ENCODE data around the gene GPN3.
"Not testable (repeated sequence)": the region's sequence is repeated elsewhere in the genome, so short reads cannot be mapped to it uniquely, and the experiment has no call there.

GPN3 gene

DNA sequence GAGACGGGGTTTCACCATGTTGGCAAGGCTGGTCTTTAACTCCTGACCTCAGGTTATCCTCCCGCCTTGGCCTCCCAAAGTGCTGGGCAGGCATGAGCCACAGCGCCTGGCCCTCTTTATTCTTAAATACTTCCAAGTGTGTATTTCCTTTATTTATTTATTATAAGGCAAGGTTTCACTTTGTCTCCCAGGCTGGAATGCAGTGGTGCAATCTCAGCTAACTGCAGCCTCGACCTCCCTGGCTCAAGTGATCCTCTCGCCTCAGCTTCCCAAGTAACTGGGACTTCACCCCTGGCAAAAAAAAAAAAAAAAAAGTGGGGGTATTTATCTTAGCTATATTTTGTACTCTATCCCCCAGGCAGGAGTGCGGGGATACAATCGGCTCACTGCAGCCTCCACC is 7.4 kb upstream of the GPN3 start:
- H3K27ac ChIP-seq, result no peak overlapping the region
- H3K36me3 ChIP-seq, result peaks cover 2% of the 10 kb centered on the region
- no peaks in the 10 kb centered on the region for H3K9me3 ChIP-seq
- H3K4me1 ChIP-seq (ENCODE audit: control insufficient read depth in 1 of 2, insufficient read depth in 1 of 2, low read depth in 1 of 2, low read length in 1 of 2), result no peaks in the 10 kb centered on the region
- no peaks in the 10 kb centered on the region for H3K27me3 ChIP-seq
- TF ChIP-seq, protein P1, sequence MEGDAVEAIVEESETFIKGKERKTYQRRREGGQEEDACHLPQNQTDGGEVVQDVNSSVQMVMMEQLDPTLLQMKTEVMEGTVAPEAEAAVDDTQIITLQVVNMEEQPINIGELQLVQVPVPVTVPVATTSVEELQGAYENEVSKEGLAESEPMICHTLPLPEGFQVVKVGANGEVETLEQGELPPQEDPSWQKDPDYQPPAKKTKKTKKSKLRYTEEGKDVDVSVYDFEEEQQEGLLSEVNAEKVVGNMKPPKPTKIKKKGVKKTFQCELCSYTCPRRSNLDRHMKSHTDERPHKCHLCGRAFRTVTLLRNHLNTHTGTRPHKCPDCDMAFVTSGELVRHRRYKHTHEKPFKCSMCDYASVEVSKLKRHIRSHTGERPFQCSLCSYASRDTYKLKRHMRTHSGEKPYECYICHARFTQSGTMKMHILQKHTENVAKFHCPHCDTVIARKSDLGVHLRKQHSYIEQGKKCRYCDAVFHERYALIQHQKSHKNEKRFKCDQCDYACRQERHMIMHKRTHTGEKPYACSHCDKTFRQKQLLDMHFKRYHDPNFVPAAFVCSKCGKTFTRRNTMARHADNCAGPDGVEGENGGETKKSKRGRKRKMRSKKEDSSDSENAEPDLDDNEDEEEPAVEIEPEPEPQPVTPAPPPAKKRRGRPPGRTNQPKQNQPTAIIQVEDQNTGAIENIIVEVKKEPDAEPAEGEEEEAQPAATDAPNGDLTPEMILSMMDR (IDR thresholded peaks at IDR 0.05), result no peak
- H3K4me3 ChIP-seq (ENCODE audit: low read depth in 1 of 2, low read length in 1 of 2), result no peak overlapping the region

- peaks cover 25 to 37% of the 10 kb centered on the region in 2 experiments for H3K4me1 ChIP-seq (ENCODE audit: control insufficient read depth in 1 of 2, insufficient read depth in 1 of 2, low read depth in 1 of 2, low read length in 1 of 2)
- no peaks in the 10 kb centered on the region for H3K9me3 ChIP-seq
- peaks cover 10% of the 10 kb centered on the region for H3K36me3 ChIP-seq
- no peaks in the 10 kb centered on the region for H3K27me3 ChIP-seq
- H3K4me3 ChIP-seq (ENCODE audit: low read depth in 1 of 2, low read length in 1 of 2), result peak overlapping the region; percentile 87 to 97
- peak overlapping the region; percentile 88 for H3K27ac ChIP-seq
- TF ChIP-seq, protein P1 (IDR thresholded peaks at IDR 0.05), result no peak
These were observed 227 bp downstream of the GPN3 start for GRCh38 chr12:110467847-110468213.

- H3K4me3 ChIP-seq (ENCODE audit: low read depth in 1 of 2, low read length in 1 of 2), result peak overlapping the region; percentile 87 to 97
- H3K27me3 ChIP-seq, result no peaks in the 10 kb centered on the region
- peak overlapping the region; percentile 88 for H3K27ac ChIP-seq
- TF ChIP-seq, protein P1 (IDR thresholded peaks at IDR 0.05), result no peak
- H3K4me1 ChIP-seq (ENCODE audit: control insufficient read depth in 1 of 2, insufficient read depth in 1 of 2, low read depth in 1 of 2, low read length in 1 of 2), result peaks cover 25 to 37% of the 10 kb centered on the region in 2 experiments
- no peaks in the 10 kb centered on the region for H3K9me3 ChIP-seq
- H3K36me3 ChIP-seq, result peaks cover 10% of the 10 kb centered on the region
These were observed 1.3 kb downstream of the GPN3 start for GRCh38 chr12:110466791-110467190.

- not testable (repeated sequence) for H3K27me3 ChIP-seq; H3K9me3 ChIP-seq; H3K4me3 ChIP-seq (ENCODE audit: low read depth in 1 of 2, low read length in 1 of 2)
- H3K27ac ChIP-seq, result peak overlapping the region; percentile 88
- H3K4me1 ChIP-seq (ENCODE audit: control insufficient read depth in 1 of 2, insufficient read depth in 1 of 2, low read depth in 1 of 2, low read length in 1 of 2), result peaks cover 25 to 37% of the 10 kb centered on the region in 2 experiments
- H3K36me3 ChIP-seq, result peaks cover 10% of the 10 kb centered on the region
These were observed 2.3 kb downstream of the GPN3 start for GRCh38 chr12:110465765-110466164.

DNA sequence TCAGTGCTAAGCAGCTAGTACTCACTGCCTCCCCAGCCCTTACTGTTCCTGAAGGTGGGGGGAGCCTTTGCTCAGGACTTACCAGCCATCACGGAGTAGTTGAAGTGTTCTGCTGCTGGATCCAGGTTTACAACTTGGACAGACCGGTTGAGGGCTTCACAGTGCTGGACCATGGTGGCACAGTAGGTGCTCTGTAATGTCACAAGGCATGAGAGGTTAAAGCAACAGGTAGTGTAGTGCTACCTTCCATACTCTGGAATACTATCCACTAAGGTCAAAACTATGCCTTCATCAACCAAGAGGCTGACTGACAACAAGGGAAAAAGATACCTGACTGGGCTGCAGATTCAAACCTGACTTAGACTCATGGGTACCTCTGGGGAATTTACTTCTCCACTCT is 3.0 kb downstream of the GPN3 start:
- TF ChIP-seq, protein P1 (IDR thresholded peaks at IDR 0.05), result no peak
- H3K4me1 ChIP-seq (ENCODE audit: control insufficient read depth in 1 of 2, insufficient read depth in 1 of 2, low read depth in 1 of 2, low read length in 1 of 2), result peaks cover 25 to 37% of the 10 kb centered on the region in 2 experiments
- no peaks in the 10 kb centered on the region for H3K9me3 ChIP-seq
- peaks cover 10% of the 10 kb centered on the region for H3K36me3 ChIP-seq
- H3K27me3 ChIP-seq, result no peaks in the 10 kb centered on the region
- H3K27ac ChIP-seq, result no peak overlapping the region
- H3K4me3 ChIP-seq (ENCODE audit: low read depth in 1 of 2, low read length in 1 of 2), result no peak overlapping the region

DNA sequence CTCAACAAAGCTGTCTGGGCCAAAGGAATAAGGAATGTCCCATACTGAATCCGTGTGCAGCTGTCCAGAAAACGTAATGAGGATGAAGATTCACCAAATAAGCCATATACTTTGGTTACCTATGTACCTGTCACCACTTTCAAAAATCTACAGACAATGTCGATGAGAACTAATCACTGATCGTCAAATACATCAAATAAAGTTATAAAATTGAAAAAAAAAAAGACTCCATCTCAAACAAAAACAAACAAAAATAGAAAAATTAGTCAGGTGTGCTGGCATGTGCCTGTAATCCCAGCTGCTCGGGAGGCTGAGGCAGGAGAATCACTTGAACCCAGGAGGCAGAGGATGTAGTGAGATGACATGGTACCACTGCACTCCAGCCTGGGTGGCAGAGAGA is 6.9 kb downstream of the GPN3 start:
- H3K27ac ChIP-seq; H3K27me3 ChIP-seq; H3K4me3 ChIP-seq (ENCODE audit: low read depth in 1 of 2, low read length in 1 of 2); H3K9me3 ChIP-seq: not testable (repeated sequence)
- Histone ChIP-seq H3K4me1 (ENCODE audit: control insufficient read depth in 1 of 2, insufficient read depth in 1 of 2, low read depth in 1 of 2, low read length in 1 of 2) (peaks cover 20 to 22% of the 10 kb centered on the region in 2 experiments), H3K36me3 (peaks cover 10% of the 10 kb centered on the region)

- TF ChIP-seq, protein P1 (IDR thresholded peaks at IDR 0.05), result no peak
- Histone ChIP-seq H3K4me3 (ENCODE audit: low read depth in 1 of 2, low read length in 1 of 2) (no peak overlapping the region), H3K27ac (peak overlapping the region; percentile 25), H3K9me3 (no peaks in the 10 kb centered on the region), H3K36me3 (no peaks in the 10 kb centered on the region), H3K27me3 (no peaks in the 10 kb centered on the region), H3K4me1 (ENCODE audit: control insufficient read depth in 1 of 2, insufficient read depth in 1 of 2, low read depth in 1 of 2, low read length in 1 of 2) (peaks cover 32 to 35% of the 10 kb centered on the region in 2 experiments)
These were observed 9.3 kb downstream of the GPN3 start for GRCh38 chr12:110458756-110459155.

Data from neutrophil (primary cell).